ENCODE measurements around the gene S100A4. TPM values are rescaled to one million over a fixed set of nuclear protein-coding genes. Genes with fewer than 3 reads are reported as not detected.

Gene S100A4
- total and polyA plus RNA-seq, 4 experiments from 2014 or later, result 329 to 3,815 (median 1,616) TPM

Other genes with a start within 250 kb of the S100A4 start
- gene PGLYRP3, start 232.9 kb downstream of the S100A4 start, total RNA-seq, result not detected
- not detected for gene PGLYRP3, start 232.9 kb downstream of the S100A4 start, polyA plus RNA-seq
- not detected for gene PGLYRP4, start 197.0 kb downstream of the S100A4 start, total RNA-seq
- gene PGLYRP4, start 197.0 kb downstream of the S100A4 start, polyA plus RNA-seq, result not detected
- gene S100A9, start 188.0 kb downstream of the S100A4 start, total RNA-seq, result 1 to 10 TPM; 7.4 to 7.7 TPM
- 10 to 100 TPM in 1 of 2 donors, 1 to 10 TPM in 1; 8.0 to 11.6 TPM for gene S100A9, start 188.0 kb downstream of the S100A4 start, polyA plus RNA-seq
- gene S100A12, start 170.2 kb downstream of the S100A4 start, total RNA-seq, result not detected
- gene S100A12, start 170.2 kb downstream of the S100A4 start, polyA plus RNA-seq, result under 1 TPM in 1 of 2 donors, not detected in 1; 0.95 TPM
- gene S100A8, start 154.7 kb downstream of the S100A4 start, total RNA-seq, result under 1 TPM in 1 of 2 experiments, not detected in 1; 0.73 TPM
- gene S100A8, start 154.7 kb downstream of the S100A4 start, polyA plus RNA-seq, result 1 to 10 TPM; 1.6 to 4.0 TPM
- not detected for gene S100A7A, start 129.3 kb downstream of the S100A4 start, total RNA-seq
- not detected for gene S100A7A, start 129.3 kb downstream of the S100A4 start, polyA plus RNA-seq
- not detected for gene S100A7, start 85.2 kb downstream of the S100A4 start, total RNA-seq
- not detected for gene S100A7, start 85.2 kb downstream of the S100A4 start, polyA plus RNA-seq
- gene S100A6, start 9.8 kb downstream of the S100A4 start, total RNA-seq, result 100 to 1,000 TPM; 342 to 356 TPM
- gene S100A6, start 9.8 kb downstream of the S100A4 start, polyA plus RNA-seq, result 100 to 1,000 TPM; 848 to 918 TPM
- 1 to 10 TPM in 1 of 2 experiments, under 1 TPM in 1; 0.93 to 1.8 TPM for gene S100A5, start 4.9 kb downstream of the S100A4 start, total RNA-seq
- gene S100A5, start 4.9 kb downstream of the S100A4 start, polyA plus RNA-seq, result 1 to 10 TPM in 1 of 2 donors, not detected in 1; 1.5 TPM
- gene S100A3, start 3.5 kb upstream of the S100A4 start, total RNA-seq, result not detected
- not detected for gene S100A3, start 3.5 kb upstream of the S100A4 start, polyA plus RNA-seq
- under 1 TPM in 1 of 2 experiments, not detected in 1; 0.87 TPM for gene S100A2, start 20.0 kb upstream of the S100A4 start, total RNA-seq
- gene S100A2, start 20.0 kb upstream of the S100A4 start, polyA plus RNA-seq, result 1 to 10 TPM; 1.0 to 1.7 TPM
- not detected for gene S100A16, start 67.3 kb upstream of the S100A4 start, total RNA-seq
- gene S100A16, start 67.3 kb upstream of the S100A4 start, polyA plus RNA-seq, result not detected
- gene S100A14, start 70.5 kb upstream of the S100A4 start, total RNA-seq, result not detected
- gene S100A14, start 70.5 kb upstream of the S100A4 start, polyA plus RNA-seq, result not detected
- gene S100A13, start 81.7 kb upstream of the S100A4 start, total RNA-seq, result 1 to 10 TPM; 4.3 to 5.2 TPM
- under 1 TPM in 1 of 2 donors, not detected in 1; 0.56 TPM for gene S100A13, start 81.7 kb upstream of the S100A4 start, polyA plus RNA-seq
- not detected for gene S100A1, start 82.6 kb upstream of the S100A4 start, total RNA-seq
- not detected for gene S100A1, start 82.6 kb upstream of the S100A4 start, polyA plus RNA-seq
- gene CHTOP, start 88.3 kb upstream of the S100A4 start, total RNA-seq, result 100 to 1,000 TPM; 144 to 149 TPM
- 10 to 100 TPM; 42.2 to 75.5 TPM for gene CHTOP, start 88.3 kb upstream of the S100A4 start, polyA plus RNA-seq
- gene SNAPIN, start 112.9 kb upstream of the S100A4 start, total RNA-seq, result 10 to 100 TPM; 26.4 to 28.2 TPM
- gene SNAPIN, start 112.9 kb upstream of the S100A4 start, polyA plus RNA-seq, result 10 to 100 TPM; 74.4 to 85.6 TPM
- 10 to 100 TPM; 82.3 to 87.8 TPM for gene ILF2, start 125.2 kb upstream of the S100A4 start, total RNA-seq
- 100 to 1,000 TPM; 136 to 200 TPM for gene ILF2, start 125.2 kb upstream of the S100A4 start, polyA plus RNA-seq
- gene NPR1, start 132.9 kb upstream of the S100A4 start, total RNA-seq, result not detected
- not detected for gene NPR1, start 132.9 kb upstream of the S100A4 start, polyA plus RNA-seq
- gene INTS3, start 182.2 kb upstream of the S100A4 start, total RNA-seq, result 10 to 100 TPM; 49.1 to 53.0 TPM
- 10 to 100 TPM in 1 of 2 donors, 1 to 10 TPM in 1; 8.1 to 12.5 TPM for gene INTS3, start 182.2 kb upstream of the S100A4 start, polyA plus RNA-seq
- gene SLC27A3, start 229.6 kb upstream of the S100A4 start, total RNA-seq, result 10 to 100 TPM; 18.2 to 20.5 TPM
- 1 to 10 TPM; 7.9 to 9.2 TPM for gene SLC27A3, start 229.6 kb upstream of the S100A4 start, polyA plus RNA-seq

All from CD4-positive, alpha-beta memory T cell (primary cell).